HG03571 (cell line): ENCODE data around the gene LRRC74B.
"Not testable (repeated sequence)": the region's sequence is repeated elsewhere in the genome, so short reads cannot be mapped to it uniquely, and the experiment has no call there.

Experiments
- ATAC-seq: cut with Tn5 transposase; IDR thresholded peaks from one replicate; pipeline ENCODE4 v1.9.1; 2021; ENCODE audit not compliant: unreplicated experiment

The LRRC74B gene

DNA sequence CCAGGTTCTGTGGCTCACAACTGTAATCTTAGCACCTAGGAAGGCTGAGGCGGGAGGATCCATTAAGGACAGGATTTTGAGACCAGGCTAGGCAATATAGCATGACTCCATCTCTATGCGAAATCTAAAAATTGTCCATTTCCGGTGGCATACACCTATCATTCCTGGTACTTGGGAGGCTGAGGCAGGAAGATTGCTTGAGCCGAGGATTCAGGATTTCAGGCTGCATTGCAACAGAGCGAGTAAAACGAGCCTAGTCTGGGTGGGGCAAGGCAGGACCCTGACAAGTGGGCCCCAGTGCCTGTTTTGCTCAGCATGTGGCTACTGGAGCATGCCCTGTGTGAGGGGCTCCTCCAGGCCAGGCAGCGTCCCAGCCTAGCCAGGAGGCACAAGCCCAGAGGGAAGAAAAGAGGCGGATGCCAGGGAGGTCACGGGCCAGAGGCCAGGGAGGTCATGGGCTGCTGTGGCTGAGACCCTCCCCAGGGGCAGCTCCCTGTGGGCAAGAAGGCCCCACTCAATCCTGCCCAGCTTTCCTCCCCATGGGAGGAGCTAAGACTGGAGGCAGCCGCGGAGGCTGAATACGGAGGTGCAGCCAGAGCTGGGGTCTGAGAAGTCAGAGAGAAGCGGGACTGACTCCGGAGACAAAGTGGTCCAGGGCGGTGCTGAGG is 8.4 kb downstream of the LRRC74B start:
- no peak for ATAC-seq

DNA sequence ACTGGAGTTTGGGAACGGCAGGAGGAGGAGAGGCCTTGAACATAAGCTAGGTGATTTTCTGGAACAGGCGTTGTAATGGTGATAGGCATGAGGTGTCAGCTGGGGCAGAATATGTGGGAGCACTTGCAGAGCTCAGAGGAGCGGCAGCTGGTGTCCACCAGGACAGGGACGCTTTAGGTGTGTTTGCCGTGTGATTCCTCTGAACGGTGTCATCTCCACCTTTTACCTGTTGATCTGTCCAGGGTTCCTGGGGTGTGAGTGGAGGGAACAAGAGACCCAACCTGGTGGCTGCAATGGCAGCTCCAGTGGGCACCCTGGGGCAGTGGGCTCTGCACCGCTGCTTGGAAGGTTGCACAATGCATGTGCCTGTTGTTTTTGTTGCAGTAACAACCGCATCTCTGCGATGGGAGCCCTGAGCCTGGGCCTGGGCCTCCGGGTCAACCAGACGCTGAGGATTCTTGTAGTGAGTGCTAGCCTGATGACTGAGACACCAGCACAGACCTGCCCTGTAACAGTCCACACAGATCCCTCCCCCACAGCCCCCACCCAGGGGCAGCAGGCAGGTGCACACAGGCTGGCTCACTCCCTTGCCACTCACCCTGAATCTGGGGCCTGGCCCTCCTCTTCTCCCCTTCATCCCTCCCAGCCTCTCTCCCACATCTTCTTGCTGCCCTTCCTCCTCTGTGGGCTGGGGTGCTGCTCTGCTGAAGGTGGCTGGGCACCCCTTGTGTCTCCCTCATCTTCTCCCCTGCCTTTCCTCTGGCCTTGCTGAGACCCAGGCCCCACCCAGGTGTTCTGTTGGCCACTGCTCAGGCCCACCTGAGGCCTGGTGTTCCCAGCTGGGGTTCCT is 9.2 kb downstream of the LRRC74B start:
- ATAC-seq, result no peak

DNA sequence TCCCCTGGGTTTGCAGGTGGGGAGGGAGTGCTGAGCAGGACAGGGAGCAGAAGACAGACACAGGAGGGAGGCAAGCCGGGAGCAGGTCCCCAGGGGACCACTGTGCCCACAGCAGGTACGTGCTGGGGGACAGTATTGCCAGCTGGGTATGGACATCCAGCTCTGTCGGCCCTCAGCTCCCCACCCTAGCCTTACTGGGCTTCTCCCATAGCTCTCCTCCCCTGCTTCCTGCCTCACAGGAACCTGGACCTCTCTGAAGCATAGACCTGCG is 9.8 kb downstream of the LRRC74B start:
- no peak for ATAC-seq

DNA sequence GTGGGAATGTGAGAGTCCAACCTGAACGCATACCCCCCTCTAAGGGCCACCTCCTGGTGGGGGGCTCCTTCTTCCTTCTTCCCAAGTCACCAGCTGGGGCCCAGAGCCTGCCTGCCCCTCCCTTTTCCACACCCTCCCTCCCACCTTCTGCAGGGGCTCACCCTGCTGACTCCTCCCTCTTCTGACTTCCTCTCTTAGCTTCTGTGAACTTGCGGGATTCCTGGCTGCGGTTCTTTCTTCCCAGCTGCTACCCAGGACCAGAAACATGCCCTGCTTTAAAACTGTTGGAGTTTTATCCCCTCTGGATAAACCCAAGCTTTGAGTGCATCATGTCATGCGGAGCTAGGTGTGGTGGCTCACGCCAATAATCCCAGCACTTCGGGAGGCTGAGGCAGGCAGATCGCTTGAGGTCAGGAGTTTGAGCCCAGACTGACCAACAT is 10.2 kb downstream of the LRRC74B start:
- ATAC-seq, result no peak

DNA sequence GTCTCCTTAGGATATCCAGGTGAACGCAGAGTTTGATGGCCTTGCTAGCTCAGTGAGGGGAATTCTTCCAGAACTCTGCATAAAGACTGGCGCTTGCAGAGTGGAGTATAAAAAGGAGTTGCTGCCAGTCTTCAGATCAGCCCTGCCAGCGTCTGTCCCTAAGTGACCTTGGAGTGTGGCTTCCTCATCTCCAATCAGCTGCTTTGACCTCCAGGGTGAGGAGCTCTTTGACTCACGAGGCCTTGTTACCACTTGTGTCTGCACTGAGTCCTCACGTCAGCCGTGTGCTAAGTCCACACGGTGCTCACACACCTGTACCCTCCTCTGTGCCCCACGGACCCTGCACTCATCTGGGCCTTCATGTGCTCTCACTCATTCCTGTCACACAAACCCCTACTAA is 14.6 kb downstream of the LRRC74B start:
- not testable (repeated sequence) for ATAC-seq

DNA sequence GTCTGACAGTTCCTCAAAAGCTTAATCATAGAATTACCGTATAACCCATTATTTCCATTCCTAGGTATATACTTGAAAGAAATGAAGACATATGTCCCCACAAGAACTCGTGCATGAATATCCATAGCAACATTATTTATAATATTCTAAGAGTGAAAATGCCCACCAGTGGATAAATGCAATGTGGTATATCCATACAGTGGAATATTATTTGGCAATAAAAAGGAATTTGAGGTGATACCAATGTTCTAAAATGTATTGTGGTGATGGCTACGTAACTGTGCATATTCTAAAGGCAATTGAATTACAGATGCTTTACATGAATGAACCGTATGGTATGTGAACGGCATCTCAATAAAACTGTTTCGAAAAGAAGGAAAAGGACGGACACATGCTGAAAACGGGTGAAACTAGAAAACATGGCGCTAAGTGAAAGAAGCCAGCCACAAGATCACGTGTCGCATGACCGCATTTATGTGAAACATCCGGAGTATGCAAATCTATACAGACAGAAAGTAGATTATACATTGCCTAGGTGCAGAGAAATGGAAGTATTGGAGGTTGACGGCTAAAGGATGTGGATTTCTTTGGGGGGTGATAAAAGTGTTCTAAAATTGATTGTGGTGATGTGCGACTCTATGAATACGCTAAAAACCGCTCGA is 16.0 kb downstream of the LRRC74B start:
- ATAC-seq, result not testable (repeated sequence)

DNA sequence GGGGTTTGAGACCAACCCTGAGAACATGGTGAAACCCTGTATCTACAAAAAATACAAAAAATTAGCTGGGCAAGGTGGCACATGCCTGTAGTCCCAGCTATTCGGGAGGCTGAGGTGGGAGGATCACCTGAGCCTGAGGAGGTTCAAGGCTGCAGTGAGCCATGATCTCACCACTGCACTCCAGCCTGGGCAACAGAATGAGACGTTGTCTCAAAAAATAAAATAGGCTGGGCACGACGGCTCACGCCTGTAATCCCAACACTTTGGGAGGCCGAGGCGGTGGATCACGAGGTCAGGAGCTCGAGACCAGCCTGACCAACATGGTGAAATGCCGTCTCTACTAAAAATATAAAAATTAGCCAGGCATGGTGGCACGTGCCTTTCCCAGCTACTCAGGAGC is 18.7 kb downstream of the LRRC74B start:
- not testable (repeated sequence) for ATAC-seq

DNA sequence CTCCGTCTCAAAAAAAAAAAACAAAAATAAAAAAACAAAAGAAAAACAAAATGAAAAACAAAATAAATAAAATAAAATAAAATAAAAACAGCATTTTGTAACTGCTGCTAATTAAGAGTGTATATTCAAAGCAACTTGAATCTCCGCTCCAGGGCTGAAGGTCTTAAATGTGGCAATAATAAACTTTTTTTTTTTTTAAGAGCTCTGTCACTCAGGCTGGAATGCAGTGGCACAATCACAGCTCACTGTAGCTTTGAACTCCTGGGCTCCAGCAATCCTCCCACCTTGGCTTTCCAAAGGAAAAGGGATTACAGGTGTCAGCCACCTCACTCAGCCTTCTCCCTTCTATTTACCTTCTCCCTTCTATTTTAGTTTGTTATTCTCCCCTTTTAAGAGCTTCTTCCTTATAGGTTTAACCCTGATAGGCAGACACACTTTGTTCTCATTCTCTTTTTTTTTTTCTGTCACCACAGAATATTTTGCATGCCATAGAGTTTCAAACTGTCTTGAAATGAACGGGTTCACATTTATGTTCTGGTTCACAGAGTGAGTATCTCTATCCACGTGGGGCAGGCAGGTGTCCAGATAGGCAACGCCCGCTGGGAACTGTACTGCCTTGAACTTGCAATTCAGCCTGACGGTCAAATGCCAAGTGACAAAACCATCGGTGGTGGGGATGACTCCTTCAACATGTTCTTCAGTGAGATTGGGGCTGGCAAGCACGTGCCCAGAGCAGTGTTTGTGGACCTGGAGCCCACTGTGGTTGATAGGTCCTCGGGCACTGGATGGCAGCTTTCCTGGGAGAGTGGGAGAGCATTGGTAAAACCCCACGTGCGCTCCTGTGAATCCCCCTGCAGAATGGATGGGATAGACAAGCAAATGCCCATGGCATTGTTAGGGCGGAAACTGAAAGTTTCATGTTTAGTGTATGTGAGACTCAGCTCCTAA is 19.4 kb downstream of the LRRC74B start:
- no peak for ATAC-seq

DNA sequence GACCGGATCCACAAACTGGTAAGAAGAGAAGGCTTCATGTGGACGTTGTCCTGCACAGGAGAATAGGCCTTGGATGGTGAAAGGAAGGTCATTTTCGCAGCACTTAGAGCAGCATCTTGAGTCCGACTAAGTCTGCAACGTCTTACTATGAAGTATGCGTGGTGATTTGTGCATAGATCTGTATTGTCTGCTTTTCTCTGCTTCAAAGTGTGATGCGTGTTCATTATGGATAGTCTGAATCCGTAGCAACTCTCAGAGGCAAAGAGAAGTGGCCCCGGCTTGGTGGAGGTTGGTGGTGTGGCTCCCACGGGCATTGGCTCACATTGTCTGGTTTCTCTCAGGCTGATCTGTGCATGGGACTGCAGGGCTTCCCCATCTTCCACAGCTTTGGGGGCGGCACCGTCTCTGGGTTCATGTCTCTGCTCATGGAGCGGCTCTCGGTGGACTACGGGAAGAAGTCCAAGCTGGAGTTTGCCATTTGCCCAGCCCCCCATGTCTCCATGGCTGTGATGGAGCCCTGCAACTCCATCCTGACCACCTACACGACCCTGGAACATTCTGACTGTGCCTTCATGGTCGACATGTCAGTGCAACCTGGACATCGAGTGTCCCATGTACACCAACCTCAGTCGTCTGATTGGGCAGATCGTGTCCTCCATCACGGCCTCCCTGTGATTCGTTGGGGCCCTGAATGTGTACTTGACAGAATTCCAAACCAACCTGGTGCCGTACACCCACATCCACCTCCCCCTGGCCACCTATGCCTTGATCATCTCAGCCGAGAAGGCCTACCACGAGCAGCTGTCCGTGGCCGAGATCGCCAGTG is 21.5 kb downstream of the LRRC74B start:
- no peak for ATAC-seq

DNA sequence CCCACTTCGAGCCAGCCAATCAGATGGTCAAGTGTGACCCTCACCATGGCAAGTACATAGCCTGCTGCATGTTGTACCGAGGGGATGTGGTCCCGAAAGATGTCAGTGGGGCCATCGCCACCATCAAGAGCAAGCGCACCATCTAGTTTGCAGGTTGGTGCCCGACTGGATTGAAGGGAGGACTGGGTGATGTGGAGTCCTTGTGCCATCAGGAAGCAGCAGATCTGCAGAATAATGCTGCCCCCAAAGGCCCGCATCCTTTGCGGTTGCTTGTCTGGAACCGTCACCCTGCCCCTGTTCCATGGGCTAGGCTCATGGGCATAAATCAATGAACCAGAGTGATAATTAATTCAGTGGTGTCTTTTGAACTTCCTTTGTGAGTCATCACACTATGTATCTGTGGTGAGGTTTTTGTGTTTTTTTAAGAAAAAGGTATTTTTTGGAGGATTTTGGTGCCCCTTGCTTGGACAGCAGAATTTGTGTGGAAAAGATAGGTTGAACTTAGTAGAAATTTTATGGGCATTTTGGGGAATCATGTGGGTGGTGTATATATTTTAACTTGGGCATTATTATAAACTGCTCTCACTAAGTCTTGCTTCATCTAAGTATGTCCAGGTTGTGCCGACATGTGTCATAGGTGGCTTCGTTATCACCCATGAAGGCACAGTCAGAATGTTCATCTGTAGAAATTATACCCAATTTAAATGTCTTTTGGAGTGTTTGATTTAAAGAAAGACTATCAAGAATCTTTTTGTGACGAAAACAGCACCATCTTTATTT is 22.3 kb downstream of the LRRC74B start:
- no peak for ATAC-seq

DNA sequence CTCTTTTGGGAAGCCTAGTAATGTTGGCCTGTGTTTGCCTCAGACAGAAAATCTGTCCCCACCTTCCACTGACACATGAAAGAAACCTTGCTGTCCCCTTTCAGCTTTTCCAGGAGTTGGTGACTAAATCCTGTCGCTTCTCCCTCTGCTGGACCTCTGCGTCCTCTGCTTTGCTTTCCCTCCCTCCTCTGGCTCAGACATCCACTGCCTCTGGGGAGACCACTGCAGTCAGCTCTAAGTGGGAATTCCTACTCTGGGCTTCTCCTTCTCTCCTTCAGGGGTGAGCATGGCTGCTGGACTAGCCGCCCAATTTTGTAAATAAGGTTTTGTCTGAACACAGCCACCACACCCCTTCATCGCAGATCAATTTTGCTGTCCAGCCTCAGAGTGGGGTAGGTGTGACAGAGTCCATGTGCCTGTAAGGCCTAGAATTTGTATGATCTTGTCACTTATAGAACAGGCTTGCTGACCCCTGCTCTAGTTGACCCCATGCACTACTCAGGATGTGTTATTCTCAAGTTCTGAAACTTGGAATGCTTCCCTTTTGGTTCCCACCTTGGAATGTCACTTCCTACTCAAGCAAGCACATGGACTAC is 23.0 kb downstream of the LRRC74B start:
- no peak for ATAC-seq

DNA sequence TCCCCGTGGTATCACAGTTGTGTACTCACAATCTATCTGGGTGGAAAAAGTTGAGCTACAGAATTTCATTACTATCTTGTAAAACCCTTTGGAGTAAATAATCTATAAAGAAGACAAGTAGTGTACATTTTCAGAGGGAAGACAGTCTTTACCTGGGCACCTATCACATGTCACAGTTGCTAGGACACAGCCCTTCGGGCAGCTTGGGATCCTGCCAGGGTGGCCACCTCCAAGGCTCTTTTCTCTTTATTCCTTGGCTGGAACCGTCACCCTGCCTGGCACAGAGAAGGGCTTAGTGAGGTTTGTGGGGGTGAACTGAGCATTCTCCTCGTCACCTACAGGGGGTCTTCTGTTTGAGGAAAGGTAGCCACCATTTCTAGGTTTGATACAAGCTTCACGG is 23.6 kb downstream of the LRRC74B start:
- no peak for ATAC-seq

DNA sequence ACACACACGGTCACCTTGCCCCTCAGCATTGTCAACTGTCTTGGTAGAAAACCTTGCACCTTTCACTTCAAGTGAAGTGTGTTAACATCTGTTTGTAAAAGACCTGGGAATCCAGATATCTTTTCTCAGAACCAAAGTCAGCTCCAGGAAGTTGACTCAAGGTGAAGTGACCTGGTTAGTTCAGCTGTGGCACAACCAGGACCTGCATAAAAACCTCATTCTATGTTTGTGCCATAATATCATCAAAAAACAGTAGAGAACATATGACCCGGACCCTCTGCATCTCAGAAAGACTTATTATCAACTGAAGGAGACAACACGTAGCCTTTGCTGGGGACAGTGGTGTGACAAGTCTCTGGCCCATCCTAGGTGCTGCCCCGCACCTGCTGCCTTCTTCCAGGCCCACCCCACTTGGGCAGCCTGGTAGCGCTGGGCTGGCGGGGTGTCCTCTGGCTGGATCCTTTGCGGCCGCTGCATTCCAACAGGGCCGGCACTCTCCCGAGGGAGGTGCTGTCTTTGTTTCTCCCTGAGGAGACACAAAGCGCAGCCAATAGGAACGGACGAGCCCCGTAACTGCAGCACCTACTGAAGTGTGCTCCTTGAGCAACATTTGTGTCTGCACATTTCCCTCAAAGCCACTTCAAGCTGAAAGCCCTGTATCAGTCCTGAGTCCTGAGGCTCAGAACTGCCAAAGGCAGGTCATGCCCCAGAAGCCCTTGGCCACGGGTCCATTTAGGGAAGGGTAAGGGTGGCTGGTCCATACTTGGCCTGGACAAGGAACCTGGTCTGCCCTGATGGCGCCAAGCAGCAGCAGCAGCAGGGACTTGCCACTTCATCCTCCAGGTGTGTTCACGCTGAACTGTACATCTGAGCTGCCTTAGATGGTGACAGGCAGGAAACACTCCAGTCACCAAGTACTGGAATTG is 25.2 kb downstream of the LRRC74B start:
- ATAC-seq, result no peak

DNA sequence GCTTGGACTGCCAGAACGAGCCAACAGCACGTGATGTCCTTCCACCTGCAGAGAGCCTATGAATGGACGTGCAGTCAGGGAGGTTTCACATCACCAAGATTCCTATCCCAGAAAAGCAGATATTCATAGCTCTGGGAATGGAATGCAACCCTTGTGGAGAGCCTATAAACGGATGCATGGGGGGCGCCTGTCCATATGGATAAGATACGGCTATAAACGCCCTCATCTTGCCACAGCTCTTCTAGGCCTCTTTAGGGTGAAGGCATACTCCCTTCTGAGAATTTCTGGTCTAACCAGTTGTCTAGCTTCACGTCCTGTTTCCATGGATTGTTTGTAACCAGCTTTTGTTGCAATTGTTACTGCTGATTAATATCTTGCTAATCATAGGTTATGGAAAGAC is 26.1 kb downstream of the LRRC74B start:
- not testable (repeated sequence) for ATAC-seq

DNA sequence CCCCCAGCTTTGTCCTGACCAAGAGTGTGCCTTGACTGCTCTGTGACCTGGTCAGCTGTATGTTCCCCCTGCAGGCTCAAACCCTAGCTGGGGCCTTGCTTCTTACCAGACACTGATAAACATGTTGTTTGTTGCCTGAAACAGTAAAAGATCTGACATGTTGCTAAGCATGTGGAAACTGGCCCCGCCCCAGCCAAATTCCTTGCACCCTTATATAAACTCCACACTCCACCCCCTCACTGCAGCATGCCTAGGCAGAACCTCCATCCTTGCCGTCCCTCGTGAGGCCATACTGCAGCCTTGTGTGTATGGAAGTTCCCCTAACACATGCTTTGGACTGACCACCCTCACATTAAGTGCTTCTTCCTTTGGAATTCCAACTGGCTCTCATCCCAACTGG is 27.3 kb downstream of the LRRC74B start:
- ATAC-seq, result no peak

DNA sequence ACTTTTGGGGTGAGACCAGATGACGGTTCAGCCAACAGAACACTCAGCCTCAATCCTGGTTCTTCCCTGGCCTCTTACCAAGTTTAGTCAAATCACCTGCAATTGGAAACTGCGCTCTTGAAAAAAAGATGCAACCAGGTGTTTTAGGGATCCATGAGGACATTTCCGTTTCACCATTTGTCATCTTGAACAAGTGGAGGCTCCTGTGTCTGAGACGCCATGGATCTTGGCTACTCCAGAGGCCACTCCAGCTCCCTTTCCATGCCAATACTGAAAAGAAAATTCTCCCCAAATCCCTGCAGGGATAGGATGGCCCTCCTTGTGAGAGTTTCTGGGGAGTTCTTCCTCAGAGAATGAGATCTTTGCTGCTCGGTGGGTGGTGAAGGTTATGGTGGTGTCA is 27.7 kb downstream of the LRRC74B start:
- ATAC-seq, result no peak

DNA sequence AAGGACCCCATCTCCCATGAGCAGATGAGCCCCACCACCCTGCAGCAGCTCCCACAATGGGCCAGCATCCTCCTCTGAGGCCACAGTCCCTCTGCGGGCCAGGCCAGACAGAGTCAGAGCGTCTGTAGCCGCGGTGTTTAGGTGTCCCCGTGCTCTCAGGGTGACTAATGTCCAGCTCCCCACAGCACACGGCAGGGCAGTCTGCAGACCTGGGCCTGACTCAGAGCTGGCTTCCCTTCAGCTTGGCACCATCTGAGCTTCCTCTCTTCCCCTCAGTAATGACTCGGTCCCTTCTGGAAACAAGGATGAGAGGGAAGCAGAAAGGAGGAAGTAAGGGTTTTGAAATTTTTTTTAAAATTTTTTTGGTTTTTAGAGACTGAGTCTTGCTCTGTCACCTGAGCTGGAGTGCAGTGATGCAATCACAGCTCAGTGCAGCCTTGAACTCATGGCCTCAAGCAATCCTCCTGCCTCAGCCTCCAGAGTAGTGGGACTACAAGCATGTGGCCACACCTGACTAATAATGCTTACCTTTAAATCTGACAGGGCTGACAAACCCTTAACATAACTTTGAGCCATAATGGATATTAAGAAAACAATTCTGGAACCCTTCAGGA is 28.5 kb downstream of the LRRC74B start:
- ATAC-seq, result no peak
